ENCODE data around the gene MN1. TPM values are rescaled to one million over a fixed set of nuclear protein-coding genes. Genes with fewer than 3 reads are reported as not detected.
A peak's percentile ranks its signal among the peaks of the same experiment; 100 is the strongest.

MN1 gene
- total RNA-seq, 1 donor, result 55.9 TPM

DNA sequence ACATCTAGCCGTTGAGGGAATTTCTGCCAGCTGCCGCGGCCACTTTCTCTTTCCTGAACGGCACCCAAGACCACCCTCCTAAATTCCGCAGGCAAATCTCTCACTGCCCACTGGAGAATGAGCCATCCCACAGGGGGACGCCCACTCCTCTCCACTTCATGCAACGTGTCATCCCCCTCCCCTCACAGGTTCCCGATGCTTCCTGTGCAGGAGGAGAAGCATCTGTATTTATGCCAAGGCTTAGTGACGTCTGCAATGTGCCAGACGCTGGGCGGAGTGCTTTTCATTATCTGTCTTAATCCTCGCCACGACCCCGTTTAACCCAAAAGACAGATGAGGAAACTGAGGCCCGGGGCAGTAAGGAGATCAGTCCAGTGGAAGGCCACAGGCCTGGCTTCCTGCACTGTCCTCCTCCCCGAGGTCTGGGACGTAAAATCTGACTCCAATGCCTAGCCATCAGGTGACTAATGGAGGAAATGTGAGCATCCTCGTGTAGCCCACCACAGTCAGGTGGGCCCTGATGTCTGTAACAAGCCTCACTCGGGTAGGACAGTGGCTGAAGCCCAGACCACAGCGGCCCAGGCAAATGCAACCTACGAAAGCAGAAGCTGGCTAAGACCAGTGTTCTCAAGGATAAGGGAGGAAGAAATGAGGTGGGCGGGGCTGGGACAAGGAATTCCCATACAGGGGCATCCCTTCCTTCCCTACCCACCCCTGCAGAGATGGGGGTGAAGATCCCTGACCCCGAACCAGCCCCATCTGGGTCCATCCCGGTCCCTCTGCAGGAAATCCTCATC, 23.1 kb downstream of the MN1 start:
- peak overlapping the region; percentile 2 for H3K4me3 ChIP-seq (ENCODE audit: low read depth, low read length)
- DNase-seq (ENCODE audit: low read depth), result peak; percentile 58
- no peak for TF ChIP-seq CTCF (IDR thresholded peaks at IDR 0.05; ENCODE audit: insufficient read depth, low read length)

DNA sequence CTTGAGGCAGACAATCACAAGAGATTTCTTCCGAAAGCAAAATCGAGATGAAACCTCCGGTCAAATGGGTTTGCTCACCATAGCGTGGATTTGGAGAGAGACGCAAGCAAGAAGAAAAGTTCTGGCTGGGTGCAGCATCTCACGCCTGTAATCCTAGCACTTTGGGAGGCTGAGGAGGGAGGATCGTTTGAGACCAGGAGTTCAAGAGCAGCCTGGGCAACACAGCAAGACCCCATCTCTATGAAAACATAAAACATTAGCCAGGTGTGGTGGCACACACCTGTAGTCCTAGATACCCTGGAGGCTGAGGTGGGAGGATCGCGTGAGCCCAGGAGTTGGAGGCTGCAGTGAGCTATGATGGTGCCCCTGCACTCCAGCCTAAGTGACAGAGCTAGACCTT, 24.4 kb downstream of the MN1 start:
- DNase-seq (ENCODE audit: low read depth), result no peak
- no peak for TF ChIP-seq CTCF (IDR thresholded peaks at IDR 0.05; ENCODE audit: insufficient read depth, low read length)
- no peak overlapping the region for H3K4me3 ChIP-seq (ENCODE audit: low read depth, low read length)

GRCh38 chr22:27776650-27776958, 25.0 kb downstream of the MN1 start:
- peak; percentile 71 for DNase-seq (ENCODE audit: low read depth)
- no peak overlapping the region for H3K4me3 ChIP-seq (ENCODE audit: low read depth, low read length)
- no peak for TF ChIP-seq CTCF (IDR thresholded peaks at IDR 0.05; ENCODE audit: insufficient read depth, low read length)

DNA sequence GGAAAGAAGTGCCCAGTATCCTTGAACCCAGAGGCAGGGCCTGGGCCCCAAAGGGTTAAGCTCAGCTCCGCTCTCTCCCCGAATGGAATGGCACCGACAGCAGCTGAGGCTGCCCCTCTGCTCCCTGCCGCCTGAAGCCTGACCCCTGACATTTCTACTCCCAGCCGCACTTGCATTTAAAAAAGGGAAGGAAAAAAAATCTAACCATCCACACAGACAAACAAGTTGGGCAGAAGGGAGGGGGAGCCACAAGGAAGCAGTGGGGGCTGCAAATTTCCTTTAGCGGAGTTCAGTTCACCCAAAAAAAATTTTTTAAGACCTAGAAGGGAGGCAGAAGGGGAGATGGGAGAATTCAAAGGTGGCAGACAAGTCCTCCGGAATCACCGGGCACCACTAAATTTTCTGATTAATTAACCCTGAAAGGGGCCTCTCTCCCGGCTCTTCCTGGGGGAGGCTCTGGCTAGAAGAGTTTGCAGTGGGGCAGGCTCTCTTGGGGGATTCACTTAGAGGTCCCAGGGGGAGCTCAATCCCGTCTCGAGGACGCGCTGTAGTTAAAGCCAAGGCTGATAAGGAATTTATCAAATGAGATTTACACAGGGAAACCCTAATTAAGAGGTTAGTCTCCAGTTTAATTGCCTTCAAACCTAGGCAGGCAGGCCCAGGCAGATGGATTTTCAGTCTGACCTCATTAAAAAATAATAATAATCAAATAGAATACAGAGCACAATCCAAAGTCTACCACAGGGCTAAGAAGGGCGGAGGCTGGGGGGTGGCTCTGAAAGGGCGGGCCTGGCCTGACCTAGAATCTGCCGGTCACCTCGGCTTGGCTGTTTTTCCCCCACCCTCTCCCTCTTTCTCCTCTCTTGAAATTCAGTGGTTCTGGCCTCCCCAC, 25.6 kb downstream of the MN1 start:
- no peak overlapping the region for H3K4me3 ChIP-seq (ENCODE audit: low read depth, low read length)
- DNase-seq (ENCODE audit: low read depth), result no peak
- TF ChIP-seq CTCF (IDR thresholded peaks at IDR 0.05; ENCODE audit: insufficient read depth, low read length), result no peak

DNA sequence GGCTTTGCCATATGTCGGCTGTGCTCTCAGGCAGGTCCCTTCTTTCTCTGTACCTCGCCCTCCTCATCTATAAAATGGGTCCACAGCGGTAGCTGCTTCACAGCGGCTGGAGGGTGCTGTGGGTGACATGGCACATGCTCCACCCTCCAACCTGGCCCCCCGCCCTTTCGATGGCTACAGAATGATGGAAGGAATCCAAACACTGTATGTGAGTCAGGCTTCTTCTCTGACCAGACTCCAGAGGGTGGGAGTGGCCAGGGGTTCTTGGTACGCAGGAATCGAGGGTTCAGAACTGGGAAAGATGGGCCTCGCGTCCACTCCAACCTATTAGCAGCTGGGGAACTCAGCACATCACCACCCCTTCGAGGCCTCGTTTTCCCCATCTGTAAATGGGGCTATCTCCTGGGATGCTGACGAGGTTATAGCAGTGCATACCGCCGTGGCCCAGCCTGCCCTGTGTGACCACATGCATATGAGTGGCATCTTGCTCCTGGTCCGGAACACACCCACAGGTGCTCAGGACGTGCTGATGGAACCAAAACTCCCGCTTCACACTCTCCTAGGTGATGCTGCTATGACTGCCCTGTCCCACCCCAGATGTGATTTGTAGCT, 26.4 kb downstream of the MN1 start:
- no peak for TF ChIP-seq CTCF (IDR thresholded peaks at IDR 0.05; ENCODE audit: insufficient read depth, low read length)
- DNase-seq (ENCODE audit: low read depth), result peak; percentile 85
- H3K4me3 ChIP-seq (ENCODE audit: low read depth, low read length), result no peak overlapping the region

GRCh38 chr22:27774200-27774599, 27.4 kb downstream of the MN1 start:
- no peak overlapping the region for H3K4me3 ChIP-seq (ENCODE audit: low read depth, low read length)
- DNase-seq (ENCODE audit: low read depth), result no peak
- TF ChIP-seq CTCF (IDR thresholded peaks at IDR 0.05; ENCODE audit: insufficient read depth, low read length), result no peak
